OCI-LY1 (cell line): ENCODE data around the gene PRRC2A.

ENCODE experiments used
- H2AFZ ChIP-seq: fragments of 200-600 bp; sonication (generic), shearing (Covaris generic); 2 replicates; pipeline ENCODE4 v1.6.0; 2014; ENCODE audit warnings: antibody characterized with exemption, mild to moderate bottlenecking, low read length
- H3F3A ChIP-seq: fragments of 200-600 bp; sonication (generic), shearing (Covaris generic); 2 replicates; pipeline ENCODE4 v1.6.0; 2014; ENCODE audit warnings: mild to moderate bottlenecking, antibody characterized with exemption, low read length, moderate library complexity; ENCODE audit not compliant: insufficient read depth
- H3K27ac ChIP-seq: fragments of 200-600 bp; sonication (generic); 2 replicates; pipeline ENCODE4 v1.5.1; 2014; ENCODE audit warnings: low read length, mixed run types, mild to moderate bottlenecking, low read depth; ENCODE audit not compliant: poor library complexity, severe bottlenecking
- H3K27me3 ChIP-seq: fragments of 200-600 bp; sonication (generic); 2 replicates; pipeline ENCODE4 v1.6.0; 2014; ENCODE audit warnings: antibody characterized with exemption, mild to moderate bottlenecking, low read length, moderate library complexity; ENCODE audit not compliant: insufficient read depth
- H3K36me3 ChIP-seq: fragments of 200-600 bp; sonication (generic); 2 replicates; pipeline ENCODE4 v1.6.1; 2014; ENCODE audit warnings: mild to moderate bottlenecking, antibody characterized with exemption, low read length, moderate library complexity, mixed read lengths; ENCODE audit not compliant: insufficient read depth
- H3K4me1 ChIP-seq: fragments of 200-600 bp; sonication (generic); 2 replicates; pipeline ENCODE4 v1.5.1; 2014; ENCODE audit warnings: mild to moderate bottlenecking, low read length, moderate library complexity; ENCODE audit not compliant: insufficient read depth, severe bottlenecking
- H3K4me2 ChIP-seq: fragments of 200-600 bp; sonication (generic), shearing (Covaris generic); 2 replicates; pipeline ENCODE4 v1.6.1; 2014; ENCODE audit warnings: low read length
- H3K4me3 ChIP-seq: fragments of 200-600 bp; sonication (generic); 2 replicates; pipeline ENCODE4 v1.5.1; 2014; ENCODE audit warnings: low read length, low read depth, mild to moderate bottlenecking, mixed read lengths; ENCODE audit not compliant: poor library complexity, severe bottlenecking
- H3K79me2 ChIP-seq: fragments of 200-600 bp; shearing (Covaris generic); 2 replicates; pipeline ENCODE4 v1.6.1; 2016; ENCODE audit warnings: mixed run types, low read length, mixed read lengths; ENCODE audit not compliant: insufficient read depth
- H3K9ac ChIP-seq: fragments of 200-600 bp; sonication (generic), shearing (Covaris generic); 2 replicates; pipeline ENCODE4 v1.6.1; 2014; ENCODE audit warnings: mild to moderate bottlenecking, low read length, mixed read lengths
- H3K9me2 ChIP-seq: fragments of 200-600 bp; sonication (generic), shearing (Covaris generic); 2 replicates; pipeline ENCODE4 v1.6.1; 2014; ENCODE audit warnings: low read depth, mild to moderate bottlenecking, low read length, mixed read lengths
- H3K9me3 ChIP-seq: fragments of 200-600 bp; shearing (Covaris generic); 2 replicates; pipeline ENCODE4 v1.6.1; 2014; ENCODE audit warnings: low read length, mixed read lengths
- H4K20me1 ChIP-seq: fragments of 200-600 bp; sonication (generic), shearing (Covaris generic); 2 replicates; pipeline ENCODE4 v1.6.0; 2016; ENCODE audit warnings: mild to moderate bottlenecking, low read length; ENCODE audit not compliant: insufficient read depth
- CTCF ChIP-seq: fragments of 200-600 bp; sonication (generic), shearing (Covaris generic); IDR thresholded peaks from 2 replicates; pipeline ENCODE4 v1.5.1; 2017; ENCODE audit warnings: mild to moderate bottlenecking, antibody characterized with exemption, low read length, moderate library complexity, mixed read lengths
- EZH2 ChIP-seq: fragments of 200-600 bp; sonication (generic), shearing (Covaris generic); IDR thresholded peaks from 2 replicates; pipeline ENCODE4 v1.8.0; 2017; ENCODE audit warnings: borderline replicate concordance, mixed run types, mild to moderate bottlenecking, antibody characterized with exemption, low read length, moderate library complexity, mixed read lengths

PRRC2A gene

GRCh38 chr6:31574106-31575061, 46.1 kb upstream of the PRRC2A start:
- Histone ChIP-seq H3K4me2 (no peak overlapping the region; the same call in 1 of the 2 replicates), H2AFZ (no peak overlapping the region), H3K9me2 (no peaks in the 10 kb centered on the region), H3F3A (no peaks in the 10 kb centered on the region), H3K27me3 (no peaks in the 10 kb centered on the region), H3K9ac (no peak overlapping the region; the same call in 1 of the 2 replicates), H3K9me3 (no peaks in the 10 kb centered on the region), H3K36me3 (no peaks in the 10 kb centered on the region), H3K79me2 (no peaks in the 10 kb centered on the region), H4K20me1 (no peaks in the 10 kb centered on the region), H3K27ac (no peak overlapping the region), H3K4me1 (peaks cover 63% of the 10 kb centered on the region), H3K4me3 (no peak overlapping the region)
- peak; percentile 13; the same call in 1 of the 2 replicates for TF ChIP-seq CTCF
- no peak for TF ChIP-seq EZH2

GRCh38 chr6:31575335-31575901, 45.1 kb upstream of the PRRC2A start, which contains the start of gene TNF:
Gene TNF, plus strand, starts transcription at chr6:31575565. Its CDS starts 177 bp downstream, at chr6:31575742.
- Histone ChIP-seq H3K9me3 (no peaks in the 10 kb centered on the region), H3K27ac (no peak within 1 kb of the TSS), H3F3A (no peaks in the 10 kb centered on the region), H3K9ac (peak within 1 kb of the TSS; percentile 63; the same call in 1 of the 2 replicates), H3K79me2 (no peaks in the 10 kb centered on the region), H3K27me3 (no peaks in the 10 kb centered on the region), H4K20me1 (no peaks in the 10 kb centered on the region), H3K4me2 (peak within 1 kb of the TSS; percentile 61), H3K4me1 (peaks cover 60% of the 10 kb centered on the region), H3K4me3 (peak within 1 kb of the TSS; percentile 60), H3K9me2 (no peaks in the 10 kb centered on the region), H2AFZ (no peak within 1 kb of the TSS), H3K36me3 (no peaks in the 10 kb centered on the region)
- no peak for TF ChIP-seq EZH2
- no peak for TF ChIP-seq CTCF

- peak overlapping the region; percentile 60 for H3K4me3 ChIP-seq
- no peaks in the 10 kb centered on the region for H4K20me1 ChIP-seq
- H3K4me1 ChIP-seq: peaks cover 57% of the 10 kb centered on the region
- peak overlapping the region; percentile 63; the same call in 1 of the 2 replicates for H3K9ac ChIP-seq
- H3K27ac ChIP-seq: no peak overlapping the region
- H3K9me3 ChIP-seq: no peaks in the 10 kb centered on the region
- peak overlapping the region; percentile 61 for H3K4me2 ChIP-seq
- no peaks in the 10 kb centered on the region for H3K79me2 ChIP-seq
- no peaks in the 10 kb centered on the region for H3K9me2 ChIP-seq
- H2AFZ ChIP-seq: no peak overlapping the region
- H3K36me3 ChIP-seq: no peaks in the 10 kb centered on the region
- TF ChIP-seq EZH2: no peak
- no peak for TF ChIP-seq CTCF
- H3F3A ChIP-seq: no peaks in the 10 kb centered on the region
- no peaks in the 10 kb centered on the region for H3K27me3 ChIP-seq
Observed at GRCh38 chr6:31575952-31576685, 44.4 kb upstream of the PRRC2A start.
